KBM-7 (cell line): ENCODE measurements around the gene BMP10.

ENCODE experiments used
- DNase-seq: peaks from one replicate; pipeline ENCODE4 v3.0.0-alpha.2; 2015
- in situ Hi-C: fragments of 300-500 bp; cut with MboI; formaldehyde crosslinking; loops from 2 replicates; pipeline ENCODE4 v1.14.3; 2020; ENCODE audit warnings: low sequenced_read_pairs, low pct_unique_long_range_greater_than_20kb, mixed read lengths

BMP10 gene

DNA sequence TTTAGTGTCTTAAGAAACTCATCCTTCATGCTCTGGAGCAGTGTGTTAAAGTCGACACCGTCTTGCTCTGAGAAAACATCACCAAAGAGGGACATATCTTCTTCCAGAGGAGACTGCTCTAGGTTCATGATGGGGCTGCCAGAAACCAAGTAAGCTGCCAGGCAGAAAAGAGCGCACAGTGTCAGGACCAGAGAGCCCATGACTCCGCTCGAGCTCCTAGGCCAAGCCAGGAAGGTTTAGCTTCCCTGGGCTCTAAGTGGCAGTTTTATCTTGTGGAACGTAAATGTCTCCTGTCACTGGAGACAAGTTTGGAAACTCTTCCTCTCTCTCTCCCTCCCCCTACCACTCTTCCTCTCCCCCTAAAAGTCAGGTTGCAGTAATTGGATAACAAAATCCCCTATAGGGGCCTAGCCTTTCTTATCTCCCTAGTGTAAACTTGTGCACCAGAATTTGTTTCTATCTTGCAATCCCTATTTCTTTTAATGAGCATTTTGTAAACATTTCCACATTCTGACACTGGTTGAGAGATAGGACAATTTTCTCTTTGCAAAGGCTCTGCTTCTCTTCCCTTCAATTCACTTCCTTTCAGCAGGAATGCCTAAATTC is at the start of gene BMP10:
Gene BMP10 (minus strand): TSS at position 239 of the 606 bp plus-strand sequence. CDS start 39 bp downstream, at position 200.
- in situ Hi-C loops = no loop called here
- no peak for DNase-seq

- DNase-seq = no peak
- in situ Hi-C loops = loop anchor here (10.0 to 25.0 kb wide), 2 partner anchors 183 to 456 kb away; partner anchors contain the start of genes APLF, ARHGAP25 and FBXO48
Observed at GRCh38 chr2:68920481-68921170, 49.4 kb upstream of the BMP10 start.

GRCh38 chr2:68918497-68918896 is 47.3 kb upstream of the BMP10 start:
- no peak for DNase-seq
- in situ Hi-C loops = loop anchor here (25.0 kb wide), 1 partner anchor 181 kb away; the partner anchor contains the start of gene ARHGAP25

- in situ Hi-C loops = loop anchor here (25.0 kb wide), 1 partner anchor 180 kb away; the partner anchor contains the start of gene ARHGAP25
- DNase-seq = no peak
Observed at GRCh38 chr2:68917034-68917718, 46.0 kb upstream of the BMP10 start.

DNA sequence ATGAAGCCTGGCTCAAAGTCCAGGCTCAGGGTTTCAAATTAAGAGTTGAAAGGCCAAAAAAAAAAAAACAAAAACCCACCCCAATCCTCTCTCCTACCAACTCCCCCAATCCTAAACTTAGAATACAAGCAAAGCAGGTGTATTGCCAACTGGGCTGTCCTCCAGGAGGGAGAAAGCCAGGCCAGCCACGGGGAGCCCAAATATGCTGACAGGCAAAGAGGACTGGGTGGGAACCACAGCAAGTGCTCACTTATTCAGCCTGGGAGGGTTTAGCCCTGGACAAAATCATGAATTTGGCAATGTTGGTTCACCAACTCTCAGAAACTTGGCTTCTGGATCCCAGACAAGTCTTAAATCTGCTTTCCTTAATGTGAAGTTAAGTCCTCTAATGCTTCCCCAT is 45.0 kb upstream of the BMP10 start:
- no peak for DNase-seq
- in situ Hi-C loops = loop anchor here (25.0 kb wide), 1 partner anchor 179 kb away; the partner anchor contains the start of gene ARHGAP25

- in situ Hi-C loops = loop anchor here (25.0 kb wide), 1 partner anchor 178 kb away; the partner anchor contains the start of gene ARHGAP25
- DNase-seq = peak; percentile 59
Observed at GRCh38 chr2:68915393-68915792, 44.2 kb upstream of the BMP10 start.

DNA sequence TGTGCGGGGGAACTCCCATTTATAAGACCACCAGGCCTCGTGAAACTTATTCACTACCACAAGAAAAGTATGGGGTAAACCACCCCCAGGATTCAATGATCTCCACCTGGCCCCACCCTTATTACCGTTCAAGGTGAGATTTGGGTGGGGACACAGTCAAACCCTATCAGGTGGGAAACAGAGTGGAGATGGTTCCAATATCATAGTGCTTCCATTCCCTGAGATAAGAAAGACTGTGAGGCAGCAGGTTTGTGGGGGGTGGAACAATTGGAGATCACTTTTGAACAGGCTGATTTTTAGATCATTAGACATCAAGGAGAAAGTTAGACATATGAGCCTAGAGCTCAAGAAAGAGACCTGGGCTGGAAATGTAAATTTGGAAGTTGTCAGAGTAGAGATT is 42.2 kb upstream of the BMP10 start:
- no peak for DNase-seq
- in situ Hi-C loops = loop anchor here (25.0 kb wide), 1 partner anchor 176 kb away; the partner anchor contains the start of gene ARHGAP25

DNA sequence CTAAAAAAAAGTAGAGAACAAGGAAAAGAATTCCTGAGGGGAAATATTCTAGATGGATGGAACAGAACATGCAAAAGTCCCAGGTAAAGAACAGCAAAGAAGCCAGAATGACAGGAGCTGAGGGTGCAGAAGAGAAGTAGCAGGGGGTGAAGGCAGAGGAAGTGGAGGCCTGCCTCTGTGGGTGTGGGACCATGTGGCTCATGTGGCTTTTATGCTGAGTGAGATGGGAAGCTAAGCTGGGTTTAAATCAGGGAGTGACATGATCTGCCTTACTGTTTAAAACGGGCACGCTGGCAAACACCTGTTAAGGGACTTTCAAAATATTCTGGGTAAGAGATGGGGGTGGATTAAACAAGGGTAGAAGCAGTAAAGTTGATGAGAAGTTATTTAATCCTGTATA is 41.5 kb upstream of the BMP10 start:
- in situ Hi-C loops = loop anchor here (25.0 kb wide), 1 partner anchor 175 kb away; the partner anchor contains the start of gene ARHGAP25
- peak; percentile 70 for DNase-seq

DNA sequence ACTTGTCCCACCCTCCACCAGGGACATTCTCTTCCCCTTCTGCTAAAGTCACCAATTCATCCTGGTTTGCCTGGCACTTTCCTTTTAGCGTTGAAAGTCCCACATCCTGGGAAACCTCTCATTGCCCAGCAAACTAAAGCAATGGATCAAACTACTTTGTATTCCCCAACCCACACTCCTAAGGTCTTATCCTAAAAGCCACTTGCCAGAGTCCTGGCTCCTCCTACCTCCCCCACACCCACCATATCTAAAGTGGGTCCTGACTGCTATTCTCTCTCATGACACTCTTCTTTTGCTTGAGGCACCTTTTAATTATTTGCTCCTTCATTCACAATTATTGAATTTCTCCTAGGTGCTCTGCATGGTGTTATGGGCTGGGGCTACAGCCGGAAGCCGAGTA is 40.9 kb upstream of the BMP10 start:
- no peak for DNase-seq
- in situ Hi-C loops = loop anchor here (25.0 kb wide), 1 partner anchor 175 kb away; the partner anchor contains the start of gene ARHGAP25

- DNase-seq = peak; percentile 34
- in situ Hi-C loops = loop anchor here (25.0 kb wide), 1 partner anchor 174 kb away; the partner anchor contains the start of gene ARHGAP25
Observed at GRCh38 chr2:68911709-68912108, 40.5 kb upstream of the BMP10 start.

GRCh38 chr2:68911246-68911645 is 40.0 kb upstream of the BMP10 start:
- DNase-seq = no peak
- in situ Hi-C loops = loop anchor here (25.0 kb wide), 1 partner anchor 174 kb away; the partner anchor contains the start of gene ARHGAP25

- peak; percentile 79 for DNase-seq
- in situ Hi-C loops = loop anchor here (10.0 to 25.0 kb wide), 2 partner anchors 55 to 173 kb away; partner anchors contain the start of gene ARHGAP25
Observed at GRCh38 chr2:68909793-68910674, 38.8 kb upstream of the BMP10 start.

DNA sequence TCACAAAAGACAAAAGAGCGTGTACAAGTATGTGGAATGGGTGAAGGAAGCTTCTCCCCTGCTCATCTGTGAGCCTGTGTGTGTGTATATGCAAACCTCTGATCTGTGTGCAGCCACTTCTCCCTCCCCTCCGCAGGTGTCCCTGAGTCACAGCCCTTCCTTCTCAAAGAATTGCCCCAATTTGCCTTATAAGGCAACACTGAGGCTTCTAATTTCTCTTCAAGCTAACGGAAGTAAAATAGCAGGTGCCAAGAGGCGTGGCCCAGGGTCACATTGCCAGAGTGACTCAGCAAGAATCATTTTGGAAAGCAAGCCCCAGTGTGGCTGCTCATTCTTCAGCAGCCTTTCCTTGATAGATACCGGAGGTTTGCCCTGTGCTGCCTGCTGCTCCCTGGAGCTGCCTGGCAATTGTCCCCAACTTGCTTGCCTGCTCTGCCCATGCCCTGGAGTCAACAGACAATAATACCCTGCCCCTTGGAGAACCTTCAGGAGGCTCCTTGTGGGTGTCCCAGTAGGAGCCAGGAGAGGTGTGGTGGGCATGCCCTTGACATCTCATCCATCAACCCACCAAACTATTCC is 37.3 kb upstream of the BMP10 start:
- DNase-seq = peak; percentile 93
- in situ Hi-C loops = loop anchor here (10.0 to 25.0 kb wide), 2 partner anchors 54 to 171 kb away; partner anchors contain the start of gene ARHGAP25

- no peak for DNase-seq
- in situ Hi-C loops = loop anchor here (10.0 to 25.0 kb wide), 2 partner anchors 53 to 171 kb away; partner anchors contain the start of gene ARHGAP25
Observed at GRCh38 chr2:68907920-68908253, 36.7 kb upstream of the BMP10 start.

GRCh38 chr2:68907232-68907919 is 36.2 kb upstream of the BMP10 start:
- in situ Hi-C loops = loop anchor here (10.0 to 25.0 kb wide), 2 partner anchors 53 to 170 kb away; partner anchors contain the start of gene ARHGAP25
- DNase-seq = no peak

DNA sequence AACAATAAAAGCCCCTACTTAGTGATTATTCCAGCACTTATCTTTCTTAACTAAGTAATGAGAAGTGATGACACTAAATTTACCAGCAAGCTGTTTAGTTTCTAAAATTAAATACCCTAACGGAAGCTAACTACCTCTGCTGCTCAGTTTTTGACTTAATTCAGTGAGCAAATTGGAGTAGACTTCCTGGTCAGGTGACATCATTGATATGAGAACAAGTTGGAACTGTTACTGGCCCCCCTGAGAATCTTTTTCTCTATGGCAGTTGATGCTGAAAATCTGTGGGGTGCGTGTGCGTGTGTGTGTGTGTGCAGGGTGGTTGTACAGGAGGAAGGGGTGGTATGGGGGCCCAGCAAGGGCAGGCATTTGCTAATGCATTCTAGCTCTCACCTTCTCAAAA is 35.5 kb upstream of the BMP10 start:
- no peak for DNase-seq
- in situ Hi-C loops = loop anchor here (10.0 to 25.0 kb wide), 2 partner anchors 52 to 169 kb away; partner anchors contain the start of gene ARHGAP25

DNA sequence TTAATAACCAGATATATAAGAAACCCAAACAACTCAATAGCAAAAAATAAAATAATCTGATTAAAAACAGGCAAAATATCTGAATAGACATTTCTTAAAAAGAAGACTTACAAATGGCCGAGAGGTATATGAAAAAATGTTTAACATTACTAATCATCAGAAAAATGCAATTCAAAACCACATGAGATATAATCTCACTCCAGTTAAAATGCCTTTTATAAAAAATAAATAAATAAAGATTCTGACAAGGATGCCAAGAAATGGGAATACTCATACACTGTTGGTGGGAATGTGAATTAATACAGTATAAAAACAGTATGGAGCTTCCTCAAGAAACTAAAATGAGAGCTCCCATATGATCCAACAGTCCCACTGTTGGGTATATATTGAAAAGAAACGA is 33.9 kb upstream of the BMP10 start:
- DNase-seq = no peak
- in situ Hi-C loops = loop anchor here (10.0 to 25.0 kb wide), 2 partner anchors 50 to 168 kb away; partner anchors contain the start of gene ARHGAP25
